GM04504 (cell line): ENCODE data around the gene GTPBP6.
"Not testable (repeated sequence)": the region's sequence is repeated elsewhere in the genome, so short reads cannot be mapped to it uniquely, and the experiment has no call there.

ENCODE experiments used
- DNase-seq: peaks from one replicate; pipeline ENCODE4 v3.0.0-alpha.2; 2012; ENCODE audit warnings: low read depth

GTPBP6 gene

GRCh38 chrX:351324-351641 is 32.7 kb upstream of the GTPBP6 start:
- not testable (repeated sequence) for DNase-seq

- DNase-seq, result no peak
Observed at GRCh38 chrX:350534-351323, 32.1 kb upstream of the GTPBP6 start.

GRCh38 chrX:350148-350533 is 31.5 kb upstream of the GTPBP6 start:
- no peak for DNase-seq

- DNase-seq, result no peak
Observed at GRCh38 chrX:349702-350101, 31.1 kb upstream of the GTPBP6 start.

GRCh38 chrX:349196-349595 is 30.6 kb upstream of the GTPBP6 start:
- DNase-seq, result no peak

- DNase-seq, result no peak
Observed at GRCh38 chrX:348461-349117, 30.0 kb upstream of the GTPBP6 start.

GRCh38 chrX:347351-348117 is 28.9 kb upstream of the GTPBP6 start:
- DNase-seq, result no peak

- no peak for DNase-seq
Observed at GRCh38 chrX:346034-346813, 27.6 kb upstream of the GTPBP6 start.

- no peak for DNase-seq
Observed at GRCh38 chrX:345020-345925, 26.7 kb upstream of the GTPBP6 start.

GRCh38 chrX:344371-344901 is 25.8 kb upstream of the GTPBP6 start:
- no peak for DNase-seq

GRCh38 chrX:341541-342101 is 23.0 kb upstream of the GTPBP6 start:
- DNase-seq, result no peak

GRCh38 chrX:340641-341423 is 22.2 kb upstream of the GTPBP6 start:
- no peak for DNase-seq

GRCh38 chrX:340121-340520 is 21.5 kb upstream of the GTPBP6 start:
- no peak for DNase-seq

GRCh38 chrX:338836-339400 is 20.3 kb upstream of the GTPBP6 start:
- no peak for DNase-seq

GRCh38 chrX:338281-338835 is 19.8 kb upstream of the GTPBP6 start:
- DNase-seq, result no peak

GRCh38 chrX:337331-337831 is 18.8 kb upstream of the GTPBP6 start:
- DNase-seq, result no peak

- DNase-seq, result no peak
Observed at GRCh38 chrX:336227-336626, 17.6 kb upstream of the GTPBP6 start.

GRCh38 chrX:335758-336155 is 17.2 kb upstream of the GTPBP6 start:
- no peak for DNase-seq
